BLaER1 (cell line): Measurements from ENCODE around the gene SLC12A2.

Experiments
- H3K27ac ChIP-seq: shearing (Covaris generic); formaldehyde crosslinking; 2 replicates; pipeline ENCODE4 v1.8.1; 2022
- H3K27me3 ChIP-seq: shearing (Covaris generic); formaldehyde crosslinking; 2 replicates; pipeline ENCODE4 v1.8.1; 2022
- H3K36me3 ChIP-seq: shearing (Covaris generic); formaldehyde crosslinking; 2 replicates; pipeline ENCODE4 v1.8.1; 2022
- H3K4me1 ChIP-seq: shearing (Covaris generic); formaldehyde crosslinking; 2 replicates; pipeline ENCODE4 v1.8.1; 2022
- H3K4me2 ChIP-seq: shearing (Covaris generic); formaldehyde crosslinking; 2 replicates; pipeline ENCODE4 v1.8.1; 2022
- H3K4me3 ChIP-seq: shearing (Covaris generic); formaldehyde crosslinking; 2 replicates; pipeline ENCODE4 v1.8.1; 2022
- H3K9ac ChIP-seq: shearing (Covaris generic); formaldehyde crosslinking; 2 replicates; pipeline ENCODE4 v1.8.1; 2022
- H3K9me3 ChIP-seq: shearing (Covaris generic); formaldehyde crosslinking; 2 replicates; pipeline ENCODE4 v1.8.1; 2022
- H4K20me1 ChIP-seq: shearing (Covaris generic); formaldehyde crosslinking; 2 replicates; pipeline ENCODE4 v1.8.1; 2022
- Cebpa-rat ChIP-seq: shearing (Covaris generic); IDR thresholded peaks from 2 replicates; pipeline ENCODE4 v1.8.1; 2022

SLC12A2 gene

DNA sequence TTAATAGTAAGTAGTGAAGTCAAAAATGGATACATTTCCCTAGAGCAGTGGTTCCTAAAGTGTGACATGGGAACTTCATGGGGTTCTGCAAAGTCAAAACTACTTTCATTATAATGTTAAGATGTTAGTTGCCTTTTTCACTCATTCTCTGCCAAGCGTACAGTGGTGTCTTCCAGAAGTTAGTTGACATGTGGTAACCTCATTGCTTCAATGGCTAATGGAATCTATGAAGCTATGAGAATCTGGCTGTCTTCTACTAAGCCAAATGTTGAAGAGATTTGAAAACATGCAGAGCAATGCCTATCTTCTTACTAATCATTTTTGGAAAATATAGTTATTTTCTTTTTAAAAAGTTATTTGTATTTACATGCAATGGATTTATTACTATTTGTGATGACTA lies 111.8 kb downstream of the SLC12A2 start:
- TF ChIP-seq Cebpa-rat = no peak
- Histone ChIP-seq H3K36me3 (peaks cover 4% of the 10 kb centered on the region; the same call in 1 of the 2 replicates), H3K27ac (no peak overlapping the region), H3K4me2 (no peak overlapping the region), H4K20me1 (no peaks in the 10 kb centered on the region), H3K9ac (no peak overlapping the region), H3K4me3 (no peak overlapping the region), H3K4me1 (peaks cover 7% of the 10 kb centered on the region), H3K27me3 (no peaks in the 10 kb centered on the region), H3K9me3 (no peaks in the 10 kb centered on the region)

DNA sequence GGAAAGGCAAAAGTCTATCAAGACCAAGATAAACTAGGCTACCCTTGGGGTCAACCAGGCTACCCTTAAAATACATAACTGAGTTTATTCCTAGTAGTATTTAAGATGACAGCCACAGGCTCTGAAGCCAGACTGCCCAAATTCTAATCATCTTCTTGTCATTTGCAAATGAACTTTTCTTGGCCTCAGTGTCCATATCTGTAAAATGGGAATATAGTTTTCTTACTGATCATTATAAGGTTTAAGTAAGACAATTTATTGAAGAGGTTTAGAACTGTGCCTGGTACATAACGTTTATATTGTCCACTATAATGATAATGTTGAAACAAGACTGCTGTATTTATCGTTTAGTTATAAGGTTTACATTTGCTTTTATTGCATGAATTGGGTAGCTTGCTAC lies 112.5 kb downstream of the SLC12A2 start:
- no peak overlapping the region for H3K4me3 ChIP-seq

DNA sequence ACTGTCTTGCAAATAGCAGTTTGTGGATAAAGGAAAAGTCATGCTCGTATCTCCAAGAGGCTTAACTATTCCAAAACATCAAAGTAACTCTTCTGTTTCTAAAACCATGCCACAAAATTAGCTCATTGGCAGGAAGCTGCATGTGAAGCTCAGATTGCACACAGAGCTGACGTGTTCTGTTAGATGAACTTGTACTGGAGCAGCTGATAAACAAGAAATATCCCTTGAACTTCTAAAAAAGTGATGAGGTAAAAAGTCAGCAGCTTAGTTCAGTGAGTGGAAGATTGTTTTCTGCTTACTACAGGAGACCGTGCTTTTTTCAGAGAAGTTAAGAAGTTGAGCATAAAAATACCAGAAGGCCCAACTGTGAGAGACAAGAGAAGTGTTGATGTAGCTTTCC lies 113.2 kb downstream of the SLC12A2 start:
- no peaks in the 10 kb centered on the region for H3K9me3 ChIP-seq
- H4K20me1 ChIP-seq = no peaks in the 10 kb centered on the region
- peaks cover 4% of the 10 kb centered on the region; the same call in 1 of the 2 replicates for H3K36me3 ChIP-seq
- TF ChIP-seq Cebpa-rat = no peak
- no peak overlapping the region for H3K27ac ChIP-seq
- no peak overlapping the region for H3K4me2 ChIP-seq
- peaks cover 16% of the 10 kb centered on the region for H3K4me1 ChIP-seq
- no peaks in the 10 kb centered on the region for H3K27me3 ChIP-seq
- no peak overlapping the region for H3K9ac ChIP-seq
- no peak overlapping the region for H3K4me3 ChIP-seq

More for the DNA sequence above, 112.5 kb downstream of the SLC12A2 start:
- Histone ChIP-seq H3K27ac (no peak overlapping the region), H3K9ac (no peak overlapping the region), H3K27me3 (no peaks in the 10 kb centered on the region), H3K9me3 (no peaks in the 10 kb centered on the region), H3K4me1 (peaks cover 10% of the 10 kb centered on the region), H4K20me1 (no peaks in the 10 kb centered on the region), H3K36me3 (peaks cover 4% of the 10 kb centered on the region; the same call in 1 of the 2 replicates), H3K4me2 (no peak overlapping the region)
- TF ChIP-seq Cebpa-rat = no peak

DNA sequence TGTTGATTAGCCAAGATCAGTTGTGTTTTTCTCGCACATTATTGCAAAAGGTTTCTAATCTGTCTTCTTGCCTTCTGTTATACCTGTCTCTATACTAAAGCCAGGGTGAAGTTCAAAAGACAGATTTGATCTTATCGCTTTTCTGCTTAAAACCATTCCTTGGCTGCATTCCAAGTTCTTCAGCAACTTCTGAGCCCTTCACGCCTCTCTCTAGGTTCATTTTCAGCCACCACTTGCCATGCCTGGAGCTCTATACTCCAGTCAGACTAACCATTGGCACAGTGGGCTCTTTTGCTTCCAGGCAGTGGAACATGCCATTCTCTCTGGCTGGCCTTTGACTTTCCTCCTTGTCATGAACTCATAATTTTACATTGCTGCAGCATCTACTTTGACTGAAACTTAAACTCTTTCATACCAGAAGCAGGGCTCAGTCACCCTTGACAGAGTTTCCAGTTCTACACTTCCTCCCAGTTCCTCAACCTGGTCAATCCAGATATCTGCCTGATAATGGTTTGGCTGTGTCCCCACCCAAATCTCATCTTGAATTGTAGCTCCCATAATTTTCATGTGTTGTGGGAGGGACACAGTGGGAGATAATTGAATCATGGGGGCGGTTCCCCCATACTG lies 114.4 kb downstream of the SLC12A2 start:
- no peaks in the 10 kb centered on the region for H3K9me3 ChIP-seq

DNA sequence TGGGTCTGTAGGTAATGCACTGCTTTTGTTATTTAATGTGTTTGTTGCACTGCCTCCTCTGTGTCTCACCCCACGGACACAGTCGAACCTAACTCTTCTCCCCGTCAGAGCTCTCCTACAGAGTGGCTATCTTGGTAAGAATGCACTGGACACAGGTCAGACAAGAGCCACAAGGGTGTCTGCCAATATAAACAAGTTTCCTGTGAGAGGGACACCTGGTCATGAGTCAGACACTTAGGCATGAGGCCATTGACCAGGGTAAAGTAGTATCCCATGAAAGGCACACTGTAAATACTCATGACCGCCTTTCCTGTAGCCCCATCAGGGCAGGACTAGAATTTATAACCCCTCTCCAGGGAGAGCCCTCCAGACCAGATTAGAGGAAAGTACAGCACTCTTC lies 115.5 kb downstream of the SLC12A2 start:
- no peaks in the 10 kb centered on the region for H4K20me1 ChIP-seq
- no peaks in the 10 kb centered on the region for H3K9me3 ChIP-seq
- H3K4me3 ChIP-seq = no peak overlapping the region
- H3K9ac ChIP-seq = no peak overlapping the region
- no peak overlapping the region for H3K4me2 ChIP-seq
- peaks cover 16% of the 10 kb centered on the region for H3K4me1 ChIP-seq
- H3K27me3 ChIP-seq = no peaks in the 10 kb centered on the region
- H3K36me3 ChIP-seq = no peaks in the 10 kb centered on the region
- no peak overlapping the region for H3K27ac ChIP-seq
- TF ChIP-seq Cebpa-rat = no peak

More for the DNA sequence above, 114.4 kb downstream of the SLC12A2 start:
- no peak overlapping the region for H3K4me2 ChIP-seq
- no peak for TF ChIP-seq Cebpa-rat
- H3K27ac ChIP-seq = no peak overlapping the region
- H3K27me3 ChIP-seq = no peaks in the 10 kb centered on the region
- H3K4me3 ChIP-seq = no peak overlapping the region
- H3K9ac ChIP-seq = no peak overlapping the region
- H3K36me3 ChIP-seq = peaks cover 4% of the 10 kb centered on the region; the same call in 1 of the 2 replicates
- no peaks in the 10 kb centered on the region for H4K20me1 ChIP-seq
- H3K4me1 ChIP-seq = peaks cover 16% of the 10 kb centered on the region

DNA sequence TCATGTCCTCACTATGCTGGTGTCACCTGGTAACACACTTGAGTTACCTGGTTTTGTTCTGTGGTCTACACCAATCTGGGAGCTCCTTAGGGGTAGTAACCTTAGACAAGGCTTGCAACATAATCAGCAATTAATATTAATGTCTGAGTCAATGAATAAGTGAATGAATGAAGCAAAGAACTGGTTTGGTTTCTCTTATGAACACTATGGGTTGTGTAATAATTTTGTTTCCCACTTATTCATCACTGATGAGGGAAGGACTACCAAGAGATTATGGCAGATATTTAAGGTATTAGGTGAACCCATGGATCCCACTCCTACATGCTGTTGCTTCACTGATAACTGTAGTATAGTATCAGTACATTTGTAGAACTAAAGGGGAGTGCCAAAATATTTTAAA lies 116.0 kb downstream of the SLC12A2 start:
- Histone ChIP-seq H3K9me3 (no peaks in the 10 kb centered on the region), H4K20me1 (no peaks in the 10 kb centered on the region), H3K36me3 (no peaks in the 10 kb centered on the region), H3K27ac (no peak overlapping the region), H3K4me1 (peaks cover 16% of the 10 kb centered on the region), H3K4me2 (no peak overlapping the region), H3K4me3 (no peak overlapping the region), H3K9ac (no peak overlapping the region), H3K27me3 (no peaks in the 10 kb centered on the region)
- no peak for TF ChIP-seq Cebpa-rat

DNA sequence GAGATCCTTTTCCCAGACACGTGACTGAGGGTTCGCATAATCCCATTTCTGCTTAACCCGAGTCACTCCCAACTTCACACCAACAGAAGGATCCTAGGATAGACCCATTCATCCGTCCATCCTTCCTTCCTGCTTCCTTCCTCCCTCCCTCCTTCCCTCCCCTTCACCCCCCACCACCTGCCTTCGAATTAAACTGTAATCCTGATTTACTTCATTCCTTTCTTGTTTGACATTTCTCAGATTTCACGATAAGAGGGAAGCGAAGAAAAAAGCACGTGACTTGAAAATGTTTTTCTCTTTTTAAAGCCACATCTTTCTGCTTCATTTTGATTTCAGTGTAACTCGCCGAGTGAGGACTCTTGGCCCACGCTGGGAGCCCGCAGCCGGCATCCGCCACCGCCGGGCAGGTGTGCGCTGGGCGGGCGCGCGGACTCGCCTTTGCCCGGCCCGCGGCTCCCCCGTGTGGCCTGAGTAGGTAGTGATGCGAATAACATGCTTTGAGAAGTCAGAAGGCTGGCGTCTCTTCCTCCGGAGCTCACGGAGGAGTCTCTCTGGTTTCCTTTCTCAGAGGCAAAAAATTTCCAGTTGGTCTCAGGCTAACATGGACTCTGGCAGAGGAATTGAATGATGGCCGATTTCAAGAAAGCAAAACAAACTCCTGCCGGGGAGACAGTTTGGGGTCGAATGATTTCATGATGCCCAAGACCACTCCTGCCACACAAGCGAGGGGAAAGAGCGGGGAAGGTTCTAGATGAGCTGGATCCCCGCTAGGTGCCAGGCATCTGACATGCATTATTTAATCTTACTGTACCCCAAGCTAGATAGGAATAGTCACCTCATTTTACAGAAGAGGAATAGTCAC lies 117.7 kb downstream of the SLC12A2 start:
- H4K20me1 ChIP-seq = no peaks in the 10 kb centered on the region
- TF ChIP-seq Cebpa-rat = no peak
- no peaks in the 10 kb centered on the region for H3K27me3 ChIP-seq
- peak overlapping the region; percentile 68 for H3K4me2 ChIP-seq
- H3K9ac ChIP-seq = no peak overlapping the region
- H3K27ac ChIP-seq = no peak overlapping the region
- peaks cover 16% of the 10 kb centered on the region for H3K4me1 ChIP-seq
- H3K36me3 ChIP-seq = no peaks in the 10 kb centered on the region
- no peaks in the 10 kb centered on the region for H3K9me3 ChIP-seq
- H3K4me3 ChIP-seq = peak overlapping the region; percentile 36; the same call in 1 of the 2 replicates

DNA sequence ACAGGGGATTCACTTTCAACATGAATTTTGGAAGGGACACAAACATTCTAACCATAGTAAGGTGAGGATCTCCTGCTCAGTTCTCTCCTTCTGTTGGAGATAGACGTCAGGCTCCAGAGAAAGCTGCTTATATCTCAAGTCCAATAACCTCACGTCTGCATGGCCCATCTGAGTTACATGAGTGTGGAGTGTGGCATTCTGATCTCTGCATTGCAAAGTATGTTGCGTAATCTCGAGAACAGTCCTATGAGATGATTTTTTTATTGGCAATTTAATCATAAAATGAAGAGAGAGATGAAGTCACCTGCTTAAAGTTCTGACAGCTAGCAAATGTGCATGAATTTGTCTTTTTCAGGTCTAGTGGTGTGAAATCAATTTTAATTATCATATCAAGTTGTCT lies 118.8 kb downstream of the SLC12A2 start:
- no peaks in the 10 kb centered on the region for H3K27me3 ChIP-seq
- peak; percentile 85 for TF ChIP-seq Cebpa-rat
- H3K36me3 ChIP-seq = no peaks in the 10 kb centered on the region
- no peak overlapping the region for H3K9ac ChIP-seq
- no peaks in the 10 kb centered on the region for H4K20me1 ChIP-seq
- no peak overlapping the region for H3K4me2 ChIP-seq
- H3K9me3 ChIP-seq = no peaks in the 10 kb centered on the region
- peaks cover 16% of the 10 kb centered on the region for H3K4me1 ChIP-seq
- no peak overlapping the region for H3K27ac ChIP-seq
- no peak overlapping the region for H3K4me3 ChIP-seq

DNA sequence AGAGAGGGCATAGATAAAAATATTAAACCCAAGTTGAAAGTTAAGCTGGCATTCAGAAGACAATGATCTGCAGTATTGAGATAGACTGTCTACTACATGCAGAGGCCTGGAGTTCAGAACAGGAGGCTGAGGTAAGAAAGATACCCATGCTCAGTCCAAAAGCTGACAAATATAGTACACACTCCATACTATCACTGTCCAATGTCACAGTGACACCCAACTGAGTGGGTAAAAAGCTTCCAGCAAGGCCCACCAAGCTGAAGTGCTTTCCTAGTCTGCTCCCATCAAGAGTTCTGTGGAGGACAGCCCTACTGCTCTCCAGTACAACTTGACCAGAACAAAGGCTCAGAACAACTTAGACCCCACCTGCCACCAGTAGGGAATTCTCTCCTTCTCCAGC lies 124.9 kb downstream of the SLC12A2 start:
- no peak overlapping the region for H3K27ac ChIP-seq
- H3K36me3 ChIP-seq = no peaks in the 10 kb centered on the region
- H3K4me1 ChIP-seq = no peaks in the 10 kb centered on the region
- H3K4me2 ChIP-seq = no peak overlapping the region
- no peaks in the 10 kb centered on the region for H3K27me3 ChIP-seq
- no peak for TF ChIP-seq Cebpa-rat
- no peak overlapping the region for H3K9ac ChIP-seq
- H3K4me3 ChIP-seq = no peak overlapping the region
- H3K9me3 ChIP-seq = no peaks in the 10 kb centered on the region
- no peaks in the 10 kb centered on the region for H4K20me1 ChIP-seq

DNA sequence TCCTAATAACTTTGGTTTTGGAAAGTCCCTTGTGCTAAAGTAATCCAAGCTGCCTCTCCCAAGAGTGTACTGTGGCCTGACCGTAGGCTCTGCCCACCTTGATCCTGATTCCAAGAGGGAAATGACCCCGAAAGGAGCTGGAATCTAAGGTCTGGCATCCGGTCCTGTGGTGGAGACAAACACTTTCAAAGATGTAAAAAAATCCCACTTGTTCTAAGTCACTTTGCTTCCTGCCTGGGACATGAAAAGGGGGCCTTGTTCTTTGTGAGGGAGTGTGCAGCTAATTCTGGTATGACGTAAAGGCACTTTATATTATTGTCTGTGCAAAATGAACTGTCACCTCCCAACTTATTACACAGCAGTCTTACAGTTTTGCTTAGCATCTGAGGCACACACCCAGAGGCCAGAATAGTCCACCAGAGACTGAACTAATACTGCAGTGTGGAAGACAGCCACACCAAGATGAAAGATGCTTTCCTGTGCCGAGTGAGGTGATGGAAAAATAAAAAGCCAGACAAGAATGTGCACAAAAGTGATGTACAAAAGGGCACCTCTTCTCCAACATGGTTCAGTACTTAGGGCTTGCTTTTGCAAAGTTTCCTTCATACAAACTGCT lies 128.7 kb downstream of the SLC12A2 start:
- H3K4me2 ChIP-seq = no peak overlapping the region
- H3K27me3 ChIP-seq = no peaks in the 10 kb centered on the region
- no peak overlapping the region for H3K27ac ChIP-seq
- H3K4me3 ChIP-seq = no peak overlapping the region
- H3K9me3 ChIP-seq = no peaks in the 10 kb centered on the region
- H3K36me3 ChIP-seq = no peaks in the 10 kb centered on the region
- TF ChIP-seq Cebpa-rat = no peak
- no peaks in the 10 kb centered on the region for H3K4me1 ChIP-seq
- H3K9ac ChIP-seq = no peak overlapping the region
- H4K20me1 ChIP-seq = no peaks in the 10 kb centered on the region
